Esophagus squamous epithelium (tissue), 4 donors: ENCODE data around the gene HSBP1L1.

Source experiments
- CTCF ChIP-seq, 6 experiments: fragments of 450-650 bp in 4 of 6; fragments of 200-600 bp in 2 of 6; sonication (generic) in 2 of 6; IDR thresholded peaks; one replicate each; pipeline ENCODE4 v1.5.1; 2016 to 2019; ENCODE audit warnings: antibody characterized with exemption in 6 of 6, mild to moderate bottlenecking in 4 of 6, moderate library complexity in 4 of 6
- POLR2A ChIP-seq, 4 donors: fragments of 450-650 bp; IDR thresholded peaks; one replicate each; pipeline ENCODE4 v1.6.1; 2017; ENCODE audit warnings: antibody characterized with exemption in 4 of 4, mild to moderate bottlenecking in 4 of 4, moderate library complexity in 3 of 4

GRCh38 chr18:79927607-79928562 lies 36.6 kb upstream of the HSBP1L1 start:
- TF ChIP-seq POLR2A (IDR thresholded peaks at IDR 0.05) (no peak), CTCF (IDR thresholded peaks at IDR 0.05) (no peak)
